GM10266 (cell line): Measurements from ENCODE around the gene GPC3.
"Not testable (repeated sequence)": the region's sequence is repeated elsewhere in the genome, so short reads cannot be mapped to it uniquely, and the experiment has no call there.

Experiments
- DNase-seq: peaks from one replicate; pipeline ENCODE4 v3.0.0; 2012; ENCODE audit errors: extremely low spot score
- CTCF ChIP-seq: IDR thresholded peaks from 2 replicates; pipeline ENCODE4 v1.5.1; 2012; ENCODE audit warnings: mild to moderate bottlenecking, low read depth; ENCODE audit not compliant: control insufficient read depth, insufficient read depth; ENCODE audit errors: missing control alignments

The GPC3 gene

GRCh38 chrX:133741303-133741702, 244.1 kb downstream of the GPC3 start:
- no peak for DNase-seq
- no peak for TF ChIP-seq CTCF

- TF ChIP-seq CTCF: no peak
- DNase-seq: no peak
Measured at GRCh38 chrX:133726642-133727041, 258.8 kb downstream of the GPC3 start.

- no peak for DNase-seq
Measured at GRCh38 chrX:133726211-133726630, 259.2 kb downstream of the GPC3 start.

GRCh38 chrX:133723930-133724329, 261.5 kb downstream of the GPC3 start:
- no peak for TF ChIP-seq CTCF
- no peak for DNase-seq

More at GRCh38 chrX:133726211-133726630, 259.2 kb downstream of the GPC3 start:
- TF ChIP-seq CTCF: no peak

- no peak for DNase-seq
- no peak for TF ChIP-seq CTCF
Measured at GRCh38 chrX:133722756-133723155, 262.6 kb downstream of the GPC3 start.

GRCh38 chrX:133720269-133720668, 265.1 kb downstream of the GPC3 start:
- not testable (repeated sequence) for DNase-seq

GRCh38 chrX:133715715-133716114, 269.7 kb downstream of the GPC3 start:
- TF ChIP-seq CTCF: no peak
- DNase-seq: no peak

GRCh38 chrX:133709501-133709900, 275.9 kb downstream of the GPC3 start:
- DNase-seq: no peak
- no peak for TF ChIP-seq CTCF
